ENCODE measurements around the gene MAST3. TPM values are rescaled to one million over a fixed set of nuclear protein-coding genes. Genes with fewer than 3 reads are reported as not detected.
"Not testable (repeated sequence)": the region's sequence is repeated elsewhere in the genome, so short reads cannot be mapped to it uniquely, and the experiment has no call there.

The MAST3 gene
- total and polyA plus RNA-seq, 2 donors (not counting 3 experiments of a cell fraction or from before 2014, with no cell fraction given) = 1.5 to 2.7 TPM

- Histone ChIP-seq H3K9me3 (replicated peaks; ENCODE audit: control insufficient read depth, insufficient read depth, low read length) (no peaks in the 10 kb centered on the region), H3K79me2 (ENCODE audit: control insufficient read depth, insufficient read depth, low read length) (peaks cover 11% of the 10 kb centered on the region), H3K4me1 (ENCODE audit: control insufficient read depth, extremely low read depth, insufficient read depth, low read length) (peaks cover 23% of the 10 kb centered on the region), H3K4me3 (replicated peaks in 1 of 3; ENCODE audit: insufficient read depth in 1 of 3, low read depth in 1 of 3, low read length in 3 of 3) (no peak overlapping the region), H3K27me3 (ENCODE audit: control insufficient read depth in 2 of 2, insufficient read depth in 2 of 2, low read length in 2 of 2) (no peaks in the 10 kb centered on the region), H4K20me1 (replicated peaks; ENCODE audit: control insufficient read depth, extremely low read depth, insufficient read depth, low read length) (no peaks in the 10 kb centered on the region), H3K9ac (replicated peaks; ENCODE audit: extremely low read depth, insufficient read depth, low read length) (no peak overlapping the region), H3K9me1 (replicated peaks; ENCODE audit: control insufficient read depth, extremely low read depth, insufficient read depth, low read length) (no peaks in the 10 kb centered on the region), H3K27ac (ENCODE audit: insufficient read depth, low read depth, low read length) (no peak overlapping the region), H3K36me3 (ENCODE audit: control insufficient read depth in 2 of 2, extremely low read depth in 1 of 2, insufficient read depth in 2 of 2, low read length in 2 of 2) (peaks cover 0 to 24% of the 10 kb centered on the region in 2 experiments), H2AFZ (ENCODE audit: low read depth, low read length) (no peak overlapping the region), H3K4me2 (ENCODE audit: insufficient read depth, low read length) (no peak overlapping the region)
- no peak for FAIRE-seq
- ChIA-PET CTCF (interaction anchor here (1.2 to 1.3 kb wide), 3 partner anchors 10 to 170 kb away, joined by 3 to 7 read pairs (median 4); no protein-coding TSS in a partner anchor), POLR2A (no interaction called here)
- intact Hi-C loops (cut with micrococcal nuclease) = no loop called here
- DNase-seq (ENCODE audit: low read depth, low spot score) = no peak
- BruUV-seq (replicated peaks) = no TSS peak
- dilution Hi-C loops (cut with MboI; ENCODE audit: extremely low pct_ligation_motif_present, low sequenced_read_pairs) = no loop called here
- TF ChIP-seq JUN (IDR thresholded peaks at IDR 0.05; ENCODE audit: borderline replicate concordance, insufficient read depth, insufficient read length, low read depth) (no peak), MAX (IDR thresholded peaks at IDR 0.05; ENCODE audit: insufficient read depth, insufficient read length) (no peak), POLR2AphosphoS5 (IDR thresholded peaks at IDR 0.05; ENCODE audit: insufficient read depth, low read depth, low read length) (no peak), EZH2 (IDR thresholded peaks at IDR 0.05; ENCODE audit: borderline replicate concordance, low read depth, low read length, severe bottlenecking) (no peak), FOS (IDR thresholded peaks at IDR 0.05; ENCODE audit: borderline replicate concordance, insufficient read depth, low read length) (no peak), POLR2A (IDR thresholded peaks at IDR 0.05; ENCODE audit: low read depth, low read length) (no peak), MYC (IDR thresholded peaks at IDR 0.05; ENCODE audit: low read depth, low read length) (no peak), GATA2 (IDR thresholded peaks at IDR 0.05; ENCODE audit: insufficient read depth, insufficient read length, low read depth, low read length) (no peak)
- TF ChIP-seq, protein P1, sequence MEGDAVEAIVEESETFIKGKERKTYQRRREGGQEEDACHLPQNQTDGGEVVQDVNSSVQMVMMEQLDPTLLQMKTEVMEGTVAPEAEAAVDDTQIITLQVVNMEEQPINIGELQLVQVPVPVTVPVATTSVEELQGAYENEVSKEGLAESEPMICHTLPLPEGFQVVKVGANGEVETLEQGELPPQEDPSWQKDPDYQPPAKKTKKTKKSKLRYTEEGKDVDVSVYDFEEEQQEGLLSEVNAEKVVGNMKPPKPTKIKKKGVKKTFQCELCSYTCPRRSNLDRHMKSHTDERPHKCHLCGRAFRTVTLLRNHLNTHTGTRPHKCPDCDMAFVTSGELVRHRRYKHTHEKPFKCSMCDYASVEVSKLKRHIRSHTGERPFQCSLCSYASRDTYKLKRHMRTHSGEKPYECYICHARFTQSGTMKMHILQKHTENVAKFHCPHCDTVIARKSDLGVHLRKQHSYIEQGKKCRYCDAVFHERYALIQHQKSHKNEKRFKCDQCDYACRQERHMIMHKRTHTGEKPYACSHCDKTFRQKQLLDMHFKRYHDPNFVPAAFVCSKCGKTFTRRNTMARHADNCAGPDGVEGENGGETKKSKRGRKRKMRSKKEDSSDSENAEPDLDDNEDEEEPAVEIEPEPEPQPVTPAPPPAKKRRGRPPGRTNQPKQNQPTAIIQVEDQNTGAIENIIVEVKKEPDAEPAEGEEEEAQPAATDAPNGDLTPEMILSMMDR (IDR thresholded peaks at IDR 0.05; ENCODE audit: extremely low read depth in 1 of 2, insufficient read depth in 1 of 2, low read depth in 1 of 2, low read length in 2 of 2) = no peak
Observed at GRCh38 chr19:18158467-18158866, 60.9 kb downstream of the MAST3 start.

DNA sequence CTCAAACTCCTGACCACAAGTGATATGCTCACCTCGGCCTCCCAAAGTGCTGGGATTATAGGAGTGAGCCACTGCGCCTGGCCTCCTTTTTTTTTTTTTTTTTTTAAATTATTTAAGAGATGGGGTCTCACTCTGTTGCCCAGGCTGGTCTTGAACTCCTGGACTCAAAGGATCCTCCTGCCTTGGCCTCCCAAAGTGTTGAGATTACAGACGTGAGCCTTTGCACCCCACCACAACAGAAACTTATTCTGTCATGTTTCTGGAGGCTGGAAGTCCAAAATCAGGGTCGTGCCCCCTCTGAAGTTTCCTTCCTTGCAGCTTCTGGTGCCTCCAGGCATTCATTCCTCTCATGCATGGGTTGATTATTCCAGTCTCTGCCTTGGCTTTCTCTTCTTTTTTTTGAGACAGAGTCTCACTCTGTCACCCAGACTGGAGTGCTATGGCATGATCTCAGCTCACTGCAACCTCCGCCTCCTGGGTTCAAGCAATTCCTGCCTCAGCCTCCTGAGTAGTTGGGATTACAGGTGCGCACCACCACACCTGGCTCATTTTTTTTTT, 61.6 kb downstream of the MAST3 start:
- H3K9me1 ChIP-seq (replicated peaks; ENCODE audit: control insufficient read depth, extremely low read depth, insufficient read depth, low read length); H3K4me3 ChIP-seq (replicated peaks in 1 of 3; ENCODE audit: insufficient read depth in 1 of 3, low read depth in 1 of 3, low read length in 3 of 3); DNase-seq (ENCODE audit: low read depth, low spot score); intact Hi-C loops (cut with micrococcal nuclease); H3K4me2 ChIP-seq (ENCODE audit: insufficient read depth, low read length); H3K9ac ChIP-seq (replicated peaks; ENCODE audit: extremely low read depth, insufficient read depth, low read length); BruUV-seq (replicated peaks); dilution Hi-C loops (cut with MboI; ENCODE audit: extremely low pct_ligation_motif_present, low sequenced_read_pairs); H3K27ac ChIP-seq (ENCODE audit: insufficient read depth, low read depth, low read length); FAIRE-seq; H2AFZ ChIP-seq (ENCODE audit: low read depth, low read length); H3K27me3 ChIP-seq (ENCODE audit: control insufficient read depth in 2 of 2, insufficient read depth in 2 of 2, low read length in 2 of 2); H3K79me2 ChIP-seq (ENCODE audit: control insufficient read depth, insufficient read depth, low read length); H3K9me3 ChIP-seq (replicated peaks; ENCODE audit: control insufficient read depth, insufficient read depth, low read length); H4K20me1 ChIP-seq (replicated peaks; ENCODE audit: control insufficient read depth, extremely low read depth, insufficient read depth, low read length): not testable (repeated sequence)
- H3K4me1 ChIP-seq (ENCODE audit: control insufficient read depth, extremely low read depth, insufficient read depth, low read length) = peaks cover 18% of the 10 kb centered on the region
- ChIA-PET CTCF (interaction anchor here (0.7 to 1.5 kb wide), 4 partner anchors 43 to 169 kb away, joined by 3 to 7 read pairs (median 3); no protein-coding TSS in a partner anchor), POLR2A (interaction anchor here (0.6 kb wide), 1 partner anchor 367 kb away, joined by 3 read pairs; no protein-coding TSS in a partner anchor)
- H3K36me3 ChIP-seq (ENCODE audit: control insufficient read depth in 2 of 2, extremely low read depth in 1 of 2, insufficient read depth in 2 of 2, low read length in 2 of 2) = peaks cover 0 to 26% of the 10 kb centered on the region in 2 experiments

Measured in endothelial cell of umbilical vein (primary cell).